Liver (tissue), 9 donors: ENCODE results near the gene SHC2. TPM values are rescaled to one million over a fixed set of nuclear protein-coding genes. Genes with fewer than 3 reads are reported as not detected.

ENCODE experiments used
- DNase-seq: peaks from one replicate; pipeline ENCODE4 v3.0.0-alpha.2; 2017; ENCODE audit warnings: low spot score
- H3K27ac ChIP-seq, 2 donors: one replicate each; pipeline ENCODE4 v1.7.0; 2013; ENCODE audit warnings: inconsistent platforms in 2 of 2, low read length in 2 of 2, control low read depth in 1 of 2, low read depth in 1 of 2, mild to moderate bottlenecking in 1 of 2
- H3K27me3 ChIP-seq, 4 donors: one replicate each; pipeline versions ENCODE4 v1.6.1 to v1.7.0; 2013; ENCODE audit warnings: low read length in 3 of 4, inconsistent platforms in 1 of 4, mild to moderate bottlenecking in 1 of 4, moderate library complexity in 1 of 4; ENCODE audit not compliant: control insufficient read depth in 4 of 4, insufficient read depth in 4 of 4
- H3K36me3 ChIP-seq, 4 donors: one replicate each; pipeline versions ENCODE4 v1.6.1 to v1.7.0; 2013; ENCODE audit warnings: low read length in 3 of 4, mild to moderate bottlenecking in 3 of 4, low read depth in 1 of 4, moderate library complexity in 1 of 4; ENCODE audit not compliant: control insufficient read depth in 4 of 4, insufficient read depth in 3 of 4
- H3K4me1 ChIP-seq, 4 donors: one replicate each; pipeline versions ENCODE4 v1.6.1 to v1.7.0; 2013; ENCODE audit warnings: low read length in 3 of 4, mild to moderate bottlenecking in 3 of 4, moderate library complexity in 1 of 4; ENCODE audit not compliant: control insufficient read depth in 4 of 4, insufficient read depth in 4 of 4
- H3K4me3 ChIP-seq, 3 donors: one replicate each; pipeline versions ENCODE4 v1.6.1 to v1.7.0; 2013; ENCODE audit warnings: low read length in 3 of 3, control low read depth in 1 of 3, low read depth in 1 of 3, mild to moderate bottlenecking in 1 of 3
- H3K9ac ChIP-seq, 2 donors: one replicate each; pipeline ENCODE4 v1.7.0; 2013; ENCODE audit warnings: low read length in 2 of 2, mild to moderate bottlenecking in 2 of 2, moderate library complexity in 2 of 2, control low read depth in 1 of 2, low read depth in 1 of 2
- H3K9me3 ChIP-seq, 4 donors: one replicate each; pipeline versions ENCODE4 v1.6.1 to v1.7.0; 2013; ENCODE audit warnings: low read length in 3 of 4; ENCODE audit not compliant: control insufficient read depth in 4 of 4
- EGR1 ChIP-seq, 2 donors: IDR thresholded peaks; 2 replicates each; pipeline ENCODE4 v1.6.1; 2016 to 2018; ENCODE audit warnings: antibody characterized with exemption in 2 of 2, low read depth in 2 of 2
- FOXA1 ChIP-seq: IDR thresholded peaks from 2 replicates; pipeline ENCODE4 v1.6.1; 2016; ENCODE audit warnings: antibody characterized with exemption
- FOXA2 ChIP-seq: IDR thresholded peaks from 2 replicates; pipeline ENCODE4 v1.6.1; 2016; ENCODE audit warnings: antibody characterized with exemption
- GABPA ChIP-seq, 2 donors: IDR thresholded peaks in 1 of 2; conservative IDR thresholded peaks in 1 of 2; 2 replicates each; pipeline ENCODE4 v1.6.1; 2016; ENCODE audit warnings: antibody characterized with exemption in 2 of 2, mild to moderate bottlenecking in 1 of 2, moderate library complexity in 1 of 2
- HNF4G ChIP-seq: IDR thresholded peaks from 2 replicates; pipeline ENCODE4 v1.6.1; 2016; ENCODE audit warnings: antibody characterized with exemption
- JUND ChIP-seq, 2 donors: IDR thresholded peaks; 2 replicates each; pipeline ENCODE4 v1.6.1; 2016; ENCODE audit warnings: antibody characterized with exemption in 2 of 2
- NR2F2 ChIP-seq: IDR thresholded peaks from 2 replicates; pipeline ENCODE4 v1.6.1; 2016; ENCODE audit warnings: antibody characterized with exemption
- RXRA ChIP-seq, 2 donors: IDR thresholded peaks; 2 replicates each; pipeline ENCODE4 v1.6.1; 2017 to 2018; ENCODE audit warnings: antibody characterized with exemption in 2 of 2, mild to moderate bottlenecking in 1 of 2
- SP1 ChIP-seq: IDR thresholded peaks from 2 replicates; pipeline ENCODE4 v1.6.1; 2018; ENCODE audit warnings: antibody characterized with exemption, mild to moderate bottlenecking
- TAF1 ChIP-seq: conservative IDR thresholded peaks from 2 replicates; pipeline ENCODE4 v1.6.1; 2016; ENCODE audit warnings: antibody characterized with exemption, mild to moderate bottlenecking
- YY1 ChIP-seq: IDR thresholded peaks from 2 replicates; pipeline ENCODE4 v1.6.1; 2016; ENCODE audit warnings: antibody characterized with exemption, mild to moderate bottlenecking
- whole genome bisulfite sequencing: extraction: QIAGEN DNeasy Blood & Tissue Kit; methylation state at CpG from one replicate; pipeline ENCODE4 v1.1.7; 2013; 5-methylcytosine and 5-hydroxymethylcytosine counted together
- polyA plus RNA-seq, 2 donors: library from polyadenylated mRNA; stranded (reverse) in 1 of 2; unstranded in 1 of 2; fragments of 200-250 nt in 1 of 2; fragments of >200 nt in 1 of 2; fragmentation: Nextera tagmentation in 1 of 2; extraction: Ambion mirVana in 1 of 2; gene quantifications; one replicate each; pipeline versions ENCODE4 v1.2.1 to v1.2.3, GENCODE V29; 2013 to 2015
- total RNA-seq, 2 donors: library from RNA; depleted of rRNA; stranded (reverse); fragments of >200 nt; gene quantifications; one replicate each; pipeline ENCODE4 v1.2.3, GENCODE V29; 2014
- TF ChIP-seq, protein P1 (sequence below): IDR thresholded peaks from 2 replicates; pipeline ENCODE4 v1.6.1; 2016; ENCODE audit warnings: antibody characterized with exemption
- TF ChIP-seq, protein P2 (sequence below): IDR thresholded peaks from 2 replicates; pipeline ENCODE4 v1.6.1; 2016; ENCODE audit warnings: antibody characterized with exemption, mild to moderate bottlenecking
- TF ChIP-seq, protein P3 (sequence below): fragments of 150-350 bp; IDR thresholded peaks from 2 replicates; pipeline ENCODE4 v1.5.1; 2017; ENCODE audit warnings: improper control_type of control experiment, low read depth, low read length; ENCODE audit not compliant: missing input control
- TF ChIP-seq, protein P4 (sequence below): IDR thresholded peaks from 2 replicates; pipeline ENCODE4 v1.6.1; 2016; ENCODE audit warnings: antibody characterized with exemption
- TF ChIP-seq, protein P5 (sequence below): IDR thresholded peaks from 2 replicates; pipeline ENCODE4 v1.6.1; 2016; ENCODE audit warnings: antibody characterized with exemption
- donor health status: healthy.
- donor health status: healthy.
- donor health status: healthy.
- donor health status: healthy.
- donor health status: healthy.

The SHC2 gene
- total and polyA plus RNA-seq, 4 donors = 15.6 to 43.0 (median 23.0) TPM

DNA sequence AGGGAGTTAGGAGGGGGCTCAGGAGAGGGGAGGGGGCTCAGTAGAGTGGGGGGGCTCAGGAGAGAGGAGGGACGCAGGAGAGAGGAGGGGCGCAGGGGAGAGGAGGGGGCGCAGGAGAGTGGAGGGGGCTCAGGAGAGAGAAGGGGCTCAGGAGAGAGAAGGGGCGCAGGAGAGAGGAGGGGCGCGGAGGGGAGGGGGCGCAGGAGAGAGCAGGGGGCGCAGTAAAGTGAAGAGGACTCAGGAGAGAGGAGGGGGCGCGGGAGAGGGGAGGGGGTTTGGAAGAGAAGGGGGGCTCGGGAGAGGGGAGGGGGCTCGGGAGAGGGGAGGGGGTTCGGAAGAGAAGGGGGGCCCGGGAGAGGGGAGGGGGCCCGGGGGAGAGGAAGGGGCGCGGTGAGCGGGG is 36.2 kb upstream of the SHC2 start:
- peaks cover 0 to 5% (median 0%) of the 10 kb centered on the region in 4 donors for H3K27me3 ChIP-seq
- no peak for DNase-seq
- H3K4me3 ChIP-seq = no peak overlapping the region
- H3K36me3 ChIP-seq = no peaks in the 10 kb centered on the region
- TF ChIP-seq, protein P1, sequence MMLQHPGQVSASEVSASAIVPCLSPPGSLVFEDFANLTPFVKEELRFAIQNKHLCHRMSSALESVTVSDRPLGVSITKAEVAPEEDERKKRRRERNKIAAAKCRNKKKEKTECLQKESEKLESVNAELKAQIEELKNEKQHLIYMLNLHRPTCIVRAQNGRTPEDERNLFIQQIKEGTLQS = no peak
- no peak for TF ChIP-seq FOXA2
- TF ChIP-seq YY1 = no peak
- TF ChIP-seq, protein P2, sequence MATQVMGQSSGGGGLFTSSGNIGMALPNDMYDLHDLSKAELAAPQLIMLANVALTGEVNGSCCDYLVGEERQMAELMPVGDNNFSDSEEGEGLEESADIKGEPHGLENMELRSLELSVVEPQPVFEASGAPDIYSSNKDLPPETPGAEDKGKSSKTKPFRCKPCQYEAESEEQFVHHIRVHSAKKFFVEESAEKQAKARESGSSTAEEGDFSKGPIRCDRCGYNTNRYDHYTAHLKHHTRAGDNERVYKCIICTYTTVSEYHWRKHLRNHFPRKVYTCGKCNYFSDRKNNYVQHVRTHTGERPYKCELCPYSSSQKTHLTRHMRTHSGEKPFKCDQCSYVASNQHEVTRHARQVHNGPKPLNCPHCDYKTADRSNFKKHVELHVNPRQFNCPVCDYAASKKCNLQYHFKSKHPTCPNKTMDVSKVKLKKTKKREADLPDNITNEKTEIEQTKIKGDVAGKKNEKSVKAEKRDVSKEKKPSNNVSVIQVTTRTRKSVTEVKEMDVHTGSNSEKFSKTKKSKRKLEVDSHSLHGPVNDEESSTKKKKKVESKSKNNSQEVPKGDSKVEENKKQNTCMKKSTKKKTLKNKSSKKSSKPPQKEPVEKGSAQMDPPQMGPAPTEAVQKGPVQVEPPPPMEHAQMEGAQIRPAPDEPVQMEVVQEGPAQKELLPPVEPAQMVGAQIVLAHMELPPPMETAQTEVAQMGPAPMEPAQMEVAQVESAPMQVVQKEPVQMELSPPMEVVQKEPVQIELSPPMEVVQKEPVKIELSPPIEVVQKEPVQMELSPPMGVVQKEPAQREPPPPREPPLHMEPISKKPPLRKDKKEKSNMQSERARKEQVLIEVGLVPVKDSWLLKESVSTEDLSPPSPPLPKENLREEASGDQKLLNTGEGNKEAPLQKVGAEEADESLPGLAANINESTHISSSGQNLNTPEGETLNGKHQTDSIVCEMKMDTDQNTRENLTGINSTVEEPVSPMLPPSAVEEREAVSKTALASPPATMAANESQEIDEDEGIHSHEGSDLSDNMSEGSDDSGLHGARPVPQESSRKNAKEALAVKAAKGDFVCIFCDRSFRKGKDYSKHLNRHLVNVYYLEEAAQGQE = no peak
- WGBS = 8% methylated on average over 18 of the region's 18 CpGs
- no peak overlapping the region for H3K27ac ChIP-seq
- peaks cover 0 to 7% (median 4%) of the 10 kb centered on the region in 4 donors for H3K4me1 ChIP-seq
- no peak overlapping the region for H3K9ac ChIP-seq
- no peaks in the 10 kb centered on the region for H3K9me3 ChIP-seq

DNA sequence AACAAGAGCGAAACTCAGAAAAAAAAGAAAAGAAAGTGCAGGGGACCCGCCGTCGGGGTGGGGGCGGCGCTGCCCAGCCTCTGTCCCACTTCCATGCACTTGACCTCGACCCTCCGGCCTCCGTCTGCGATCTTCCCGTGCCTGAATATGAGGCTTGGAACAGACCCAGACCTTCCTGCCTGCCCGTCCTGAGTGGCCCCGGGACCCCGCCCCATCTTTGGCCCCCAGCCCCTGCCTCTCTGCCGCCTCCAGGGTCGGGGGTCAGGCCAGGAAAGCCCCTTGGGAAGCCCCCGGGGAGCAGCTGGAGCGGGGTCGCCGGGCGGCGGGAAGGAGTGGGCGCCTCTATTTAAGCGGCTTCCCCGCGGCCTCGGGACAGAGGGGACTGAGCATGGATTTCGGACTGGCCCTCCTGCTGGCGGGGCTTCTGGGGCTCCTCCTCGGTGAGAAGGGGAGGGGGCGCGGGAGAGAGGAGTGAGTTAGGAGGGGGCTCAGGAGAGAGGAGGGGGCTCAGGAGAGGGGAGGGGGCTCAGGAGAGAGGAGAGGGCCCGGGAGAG is 35.4 kb upstream of the SHC2 start, which contains the start of gene MADCAM1:
MADCAM1 (plus strand) TSS at position 375 of the 554 bp plus-strand sequence; CDS start at position 389, 14 bp downstream.
- Histone ChIP-seq H3K4me1 (peaks cover 0 to 7% (median 4%) of the 10 kb centered on the region in 4 donors), H3K27ac (no peak within 1 kb of the TSS), H3K27me3 (peaks cover 0 to 5% (median 0%) of the 10 kb centered on the region in 4 donors), H3K9ac (no peak within 1 kb of the TSS), H3K4me3 (no peak within 1 kb of the TSS), H3K36me3 (no peaks in the 10 kb centered on the region), H3K9me3 (no peaks in the 10 kb centered on the region)
- no peak for DNase-seq
- WGBS = 10% methylated on average over 33 of the region's 33 CpGs
- TF ChIP-seq GABPA (IDR thresholded peaks at IDR 0.05 in 1 of 2, conservative IDR thresholded peaks at IDR 0.05 in 1 of 2) (no peak), SP1 (no peak), JUND (IDR thresholded peaks at IDR 0.05) (no peak), FOXA2 (no peak), TAF1 (no peak), HNF4G (no peak), EGR1 (IDR thresholded peaks at IDR 0.05; ENCODE audit: low read depth in 2 of 2) (no peak), YY1 (no peak), RXRA (IDR thresholded peaks at IDR 0.05) (no peak), FOXA1 (no peak), NR2F2 (no peak)
- TF ChIP-seq, protein P1 = no peak
- TF ChIP-seq, protein P3, sequence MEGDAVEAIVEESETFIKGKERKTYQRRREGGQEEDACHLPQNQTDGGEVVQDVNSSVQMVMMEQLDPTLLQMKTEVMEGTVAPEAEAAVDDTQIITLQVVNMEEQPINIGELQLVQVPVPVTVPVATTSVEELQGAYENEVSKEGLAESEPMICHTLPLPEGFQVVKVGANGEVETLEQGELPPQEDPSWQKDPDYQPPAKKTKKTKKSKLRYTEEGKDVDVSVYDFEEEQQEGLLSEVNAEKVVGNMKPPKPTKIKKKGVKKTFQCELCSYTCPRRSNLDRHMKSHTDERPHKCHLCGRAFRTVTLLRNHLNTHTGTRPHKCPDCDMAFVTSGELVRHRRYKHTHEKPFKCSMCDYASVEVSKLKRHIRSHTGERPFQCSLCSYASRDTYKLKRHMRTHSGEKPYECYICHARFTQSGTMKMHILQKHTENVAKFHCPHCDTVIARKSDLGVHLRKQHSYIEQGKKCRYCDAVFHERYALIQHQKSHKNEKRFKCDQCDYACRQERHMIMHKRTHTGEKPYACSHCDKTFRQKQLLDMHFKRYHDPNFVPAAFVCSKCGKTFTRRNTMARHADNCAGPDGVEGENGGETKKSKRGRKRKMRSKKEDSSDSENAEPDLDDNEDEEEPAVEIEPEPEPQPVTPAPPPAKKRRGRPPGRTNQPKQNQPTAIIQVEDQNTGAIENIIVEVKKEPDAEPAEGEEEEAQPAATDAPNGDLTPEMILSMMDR = no peak
- TF ChIP-seq, protein P4, sequence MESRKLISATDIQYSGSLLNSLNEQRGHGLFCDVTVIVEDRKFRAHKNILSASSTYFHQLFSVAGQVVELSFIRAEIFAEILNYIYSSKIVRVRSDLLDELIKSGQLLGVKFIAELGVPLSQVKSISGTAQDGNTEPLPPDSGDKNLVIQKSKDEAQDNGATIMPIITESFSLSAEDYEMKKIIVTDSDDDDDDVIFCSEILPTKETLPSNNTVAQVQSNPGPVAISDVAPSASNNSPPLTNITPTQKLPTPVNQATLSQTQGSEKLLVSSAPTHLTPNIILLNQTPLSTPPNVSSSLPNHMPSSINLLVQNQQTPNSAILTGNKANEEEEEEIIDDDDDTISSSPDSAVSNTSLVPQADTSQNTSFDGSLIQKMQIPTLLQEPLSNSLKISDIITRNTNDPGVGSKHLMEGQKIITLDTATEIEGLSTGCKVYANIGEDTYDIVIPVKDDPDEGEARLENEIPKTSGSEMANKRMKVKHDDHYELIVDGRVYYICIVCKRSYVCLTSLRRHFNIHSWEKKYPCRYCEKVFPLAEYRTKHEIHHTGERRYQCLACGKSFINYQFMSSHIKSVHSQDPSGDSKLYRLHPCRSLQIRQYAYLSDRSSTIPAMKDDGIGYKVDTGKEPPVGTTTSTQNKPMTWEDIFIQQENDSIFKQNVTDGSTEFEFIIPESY = no peak
- TF ChIP-seq, protein P2 = no peak
- TF ChIP-seq, protein P5, sequence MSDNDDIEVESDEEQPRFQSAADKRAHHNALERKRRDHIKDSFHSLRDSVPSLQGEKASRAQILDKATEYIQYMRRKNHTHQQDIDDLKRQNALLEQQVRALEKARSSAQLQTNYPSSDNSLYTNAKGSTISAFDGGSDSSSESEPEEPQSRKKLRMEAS = no peak
